Natural killer cell (primary cell): ENCODE results near the gene SLC4A5. TPM values are rescaled to one million over a fixed set of nuclear protein-coding genes. Genes with fewer than 3 reads are reported as not detected.

Source experiments
- ATAC-seq, 3 donors: fragments of 150-1000 bp in 2 of 3; fragments of 200-7000 bp in 1 of 3; cut with Tn5 transposase; 1 replicate in 1 of 3; 2 replicates in 2 of 3; pipeline ENCODE4 v1.10.0; 2021; ENCODE audit warnings: mild to moderate bottlenecking in 2 of 3, moderate library complexity in 2 of 3
- DNase-seq, 2 donors: peaks; one replicate each; pipeline versions ENCODE4 v3.0.0 to v3.0.0-alpha.2; 2013 to 2021; ENCODE audit warnings: mixed read lengths in 1 of 2
- H3K27ac ChIP-seq: one replicate; pipeline ENCODE4 v1.5.1; 2013; ENCODE audit warnings: mild to moderate bottlenecking, low read length
- H3K27me3 ChIP-seq: one replicate; pipeline ENCODE4 v1.6.1; 2013; ENCODE audit warnings: low read length; ENCODE audit not compliant: control insufficient read depth, insufficient read depth
- H3K36me3 ChIP-seq: one replicate; pipeline ENCODE4 v1.6.1; 2013; ENCODE audit warnings: low read length; ENCODE audit not compliant: control insufficient read depth, insufficient read depth
- H3K4me1 ChIP-seq: one replicate; pipeline ENCODE4 v1.6.1; 2013; ENCODE audit warnings: low read length; ENCODE audit not compliant: control insufficient read depth, insufficient read depth
- H3K4me3 ChIP-seq: one replicate; pipeline ENCODE4 v1.5.1; 2013; ENCODE audit warnings: low read length
- H3K9me3 ChIP-seq: one replicate; pipeline ENCODE4 v1.6.1; 2013; ENCODE audit warnings: low read length; ENCODE audit not compliant: control insufficient read depth, insufficient read depth
- H3K27ac Mint-ChIP-seq, 2 donors: one replicate each; pipeline ENCODE4 v1.8.0; 2022; ENCODE audit warnings: mild to moderate bottlenecking in 2 of 2, mixed read lengths in 2 of 2, moderate library complexity in 1 of 2
- H3K27me3 Mint-ChIP-seq, 2 donors: one replicate each; pipeline ENCODE4 v1.8.0; 2022; ENCODE audit warnings: low read depth in 2 of 2, mixed read lengths in 2 of 2
- H3K36me3 Mint-ChIP-seq: one replicate; pipeline ENCODE4 v1.8.0; 2022; ENCODE audit warnings: mixed read lengths
- H3K4me1 Mint-ChIP-seq, 2 donors: one replicate each; pipeline ENCODE4 v1.8.0; 2022; ENCODE audit warnings: mixed read lengths in 2 of 2
- H3K4me3 Mint-ChIP-seq: one replicate; pipeline ENCODE4 v1.8.0; 2022; ENCODE audit warnings: mild to moderate bottlenecking, moderate library complexity, mixed read lengths
- H3K9me3 Mint-ChIP-seq, 2 donors: one replicate each; pipeline ENCODE4 v1.8.0; 2022; ENCODE audit warnings: mixed read lengths in 2 of 2
- WGBS: methylation state at CpG from one replicate; pipeline ENCODE4 v1.1.7; 2013; ENCODE audit warnings: missing lambda C conversion rate; ENCODE audit not compliant: insufficient coverage; 5-methylcytosine and 5-hydroxymethylcytosine counted together
- intact Hi-C: fragments of 100-400 bp; cut with micrococcal nuclease; formaldehyde crosslinking; loops from one replicate; pipeline ENCODE4 v1.14.2; 2022
- total RNA-seq, 4 donors: library from RNA; stranded (reverse); fragments of 120-200 nt in 1 of 4; gene quantifications; one replicate each; pipeline versions ENCODE4 v1.2.3 to v1.2.4, GENCODE V29; 2013 to 2022
- TF ChIP-seq, protein P1 (sequence below): fragments of 200-600 bp; IDR thresholded peaks from one replicate; pipeline ENCODE4 v1.8.0; 2022; ENCODE audit warnings: antibody characterized with exemption

The SLC4A5 gene
- total RNA-seq, 3 donors from 2014 or later (not counting 1 experiment from before 2014, with no cell fraction given) = 5.3 to 8.4 (median 8.0) TPM

GRCh38 chr2:74269667-74270066 is 73.5 kb downstream of the SLC4A5 start:
- Histone ChIP-seq H3K4me3 (no peak overlapping the region), H3K4me1 (peaks cover 7% of the 10 kb centered on the region), H3K9me3 (no peaks in the 10 kb centered on the region), H3K27ac (no peak overlapping the region), H3K36me3 (no peaks in the 10 kb centered on the region), H3K27me3 (no peaks in the 10 kb centered on the region)
- TF ChIP-seq, protein P1, sequence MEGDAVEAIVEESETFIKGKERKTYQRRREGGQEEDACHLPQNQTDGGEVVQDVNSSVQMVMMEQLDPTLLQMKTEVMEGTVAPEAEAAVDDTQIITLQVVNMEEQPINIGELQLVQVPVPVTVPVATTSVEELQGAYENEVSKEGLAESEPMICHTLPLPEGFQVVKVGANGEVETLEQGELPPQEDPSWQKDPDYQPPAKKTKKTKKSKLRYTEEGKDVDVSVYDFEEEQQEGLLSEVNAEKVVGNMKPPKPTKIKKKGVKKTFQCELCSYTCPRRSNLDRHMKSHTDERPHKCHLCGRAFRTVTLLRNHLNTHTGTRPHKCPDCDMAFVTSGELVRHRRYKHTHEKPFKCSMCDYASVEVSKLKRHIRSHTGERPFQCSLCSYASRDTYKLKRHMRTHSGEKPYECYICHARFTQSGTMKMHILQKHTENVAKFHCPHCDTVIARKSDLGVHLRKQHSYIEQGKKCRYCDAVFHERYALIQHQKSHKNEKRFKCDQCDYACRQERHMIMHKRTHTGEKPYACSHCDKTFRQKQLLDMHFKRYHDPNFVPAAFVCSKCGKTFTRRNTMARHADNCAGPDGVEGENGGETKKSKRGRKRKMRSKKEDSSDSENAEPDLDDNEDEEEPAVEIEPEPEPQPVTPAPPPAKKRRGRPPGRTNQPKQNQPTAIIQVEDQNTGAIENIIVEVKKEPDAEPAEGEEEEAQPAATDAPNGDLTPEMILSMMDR = no peak
- H3K9me3 Mint-ChIP-seq = no peaks in the 10 kb centered on the region
- no peaks in the 10 kb centered on the region for H3K27me3 Mint-ChIP-seq
- DNase-seq = no peak
- H3K4me1 Mint-ChIP-seq = peaks cover 8% of the 10 kb centered on the region in 2 donors
- no peak overlapping the region for H3K27ac Mint-ChIP-seq
- ATAC-seq = no peak
- WGBS = 83% methylated on average over 1 of the region's 1 CpG
- intact Hi-C loops = no loop called here
- H3K4me3 Mint-ChIP-seq = no peak overlapping the region
- no peaks in the 10 kb centered on the region for H3K36me3 Mint-ChIP-seq

- no peaks in the 10 kb centered on the region for H3K27me3 ChIP-seq
- H3K4me3 ChIP-seq = no peak overlapping the region
- Mint-ChIP-seq H3K9me3 (no peaks in the 10 kb centered on the region), H3K27me3 (no peaks in the 10 kb centered on the region), H3K4me1 (peaks cover 8% of the 10 kb centered on the region in 2 donors), H3K4me3 (peak overlapping the region; percentile 55), H3K36me3 (no peaks in the 10 kb centered on the region), H3K27ac (peak overlapping the region in 1 of 2 donors; percentile 64)
- TF ChIP-seq, protein P1 = peak; percentile 33
- no peak overlapping the region for H3K27ac ChIP-seq
- ATAC-seq (peak; percentile 61 to 94 (median 67)), DNase-seq (peak in 1 of 2 donors; percentile 81)
- 34% methylated on average over 4 of the region's 4 CpGs for WGBS
- H3K36me3 ChIP-seq = no peaks in the 10 kb centered on the region
- H3K4me1 ChIP-seq = peaks cover 7% of the 10 kb centered on the region
- no peaks in the 10 kb centered on the region for H3K9me3 ChIP-seq
- intact Hi-C loops = no loop called here
Observed at GRCh38 chr2:74267068-74267467, 76.1 kb downstream of the SLC4A5 start.

DNA sequence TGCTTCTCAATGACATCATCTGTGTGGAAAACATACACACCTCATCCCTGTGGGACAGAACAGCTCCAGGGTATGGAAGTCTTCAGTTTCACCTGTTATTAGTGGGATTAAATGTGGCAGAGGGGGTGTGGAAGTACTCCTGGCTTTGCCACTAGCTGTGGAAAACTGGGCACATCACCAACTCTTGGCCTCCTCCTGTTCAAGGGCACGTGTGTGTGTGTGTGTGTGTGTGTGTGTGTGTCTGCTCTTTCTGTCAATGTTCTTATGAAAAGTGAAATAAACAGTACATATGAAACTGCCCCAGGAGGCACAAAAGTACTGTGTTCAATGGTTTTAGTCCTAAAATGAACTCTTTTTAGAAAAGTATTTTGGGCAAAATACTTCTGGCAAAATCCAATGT is 78.9 kb downstream of the SLC4A5 start:
- H3K9me3 ChIP-seq = no peaks in the 10 kb centered on the region
- Mint-ChIP-seq H3K36me3 (no peaks in the 10 kb centered on the region), H3K27ac (no peak overlapping the region), H3K9me3 (no peaks in the 10 kb centered on the region), H3K27me3 (no peaks in the 10 kb centered on the region), H3K4me1 (peaks cover 8% of the 10 kb centered on the region in 2 donors), H3K4me3 (no peak overlapping the region)
- no peak overlapping the region for H3K4me3 ChIP-seq
- no peak for DNase-seq
- no peaks in the 10 kb centered on the region for H3K36me3 ChIP-seq
- H3K27me3 ChIP-seq = no peaks in the 10 kb centered on the region
- WGBS = 70% methylated on average over 1 of the region's 1 CpG
- H3K4me1 ChIP-seq = peaks cover 7% of the 10 kb centered on the region
- H3K27ac ChIP-seq = no peak overlapping the region
- TF ChIP-seq, protein P1 = no peak
- ATAC-seq = no peak
- intact Hi-C loops = no loop called here

DNA sequence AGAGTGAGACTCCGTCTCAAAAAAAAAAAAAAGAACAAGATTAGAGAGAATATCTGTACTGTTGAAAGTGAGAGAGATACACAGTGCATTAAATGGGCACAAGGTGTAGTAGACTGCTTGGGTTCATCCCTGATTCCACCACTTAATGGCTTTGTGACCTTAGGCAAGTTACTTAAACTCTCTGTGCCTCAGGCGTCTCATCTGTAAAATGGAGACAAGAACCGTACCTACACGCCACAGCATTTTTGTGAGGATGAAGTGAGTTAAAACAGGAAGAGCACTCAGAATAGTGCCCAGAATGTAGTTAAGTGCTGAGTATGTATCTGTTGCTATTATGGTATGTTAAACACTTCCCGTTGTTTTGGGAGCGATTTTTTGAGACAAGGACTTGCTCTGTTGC is 80.5 kb downstream of the SLC4A5 start:
- H3K4me3 ChIP-seq = no peak overlapping the region
- Mint-ChIP-seq H3K27me3 (no peaks in the 10 kb centered on the region), H3K36me3 (no peaks in the 10 kb centered on the region), H3K9me3 (no peaks in the 10 kb centered on the region), H3K4me3 (no peak overlapping the region), H3K27ac (no peak overlapping the region), H3K4me1 (peaks cover 8% of the 10 kb centered on the region in 2 donors)
- ATAC-seq = no peak
- no peak overlapping the region for H3K27ac ChIP-seq
- no peaks in the 10 kb centered on the region for H3K27me3 ChIP-seq
- no peaks in the 10 kb centered on the region for H3K9me3 ChIP-seq
- TF ChIP-seq, protein P1 = no peak
- intact Hi-C loops = no loop called here
- H3K36me3 ChIP-seq = no peaks in the 10 kb centered on the region
- DNase-seq = no peak
- peaks cover 5% of the 10 kb centered on the region for H3K4me1 ChIP-seq
- WGBS = 97% methylated on average over 6 of the region's 6 CpGs
